ENCODE results near the gene CFTR. TPM values are rescaled to one million over a fixed set of nuclear protein-coding genes. Genes with fewer than 3 reads are reported as not detected.

Gene CFTR
- total RNA-seq, 2 donors from 2014 or later = 251 to 329 TPM

- Histone ChIP-seq H3K27me3 (no peaks in the 10 kb centered on the region), H3K27ac (no peak overlapping the region), H3K4me3 (no peak overlapping the region), H3K9me3 (no peaks in the 10 kb centered on the region), H3K36me3 (replicated peaks in 1 of 2; ENCODE audit: insufficient read depth in 1 of 2, low read depth in 2 of 2) (no peaks in the 10 kb centered on the region), H3K4me1 (no peaks in the 10 kb centered on the region)
- no peak for ATAC-seq
- intact Hi-C loops (cut with DNase I) = no loop called here
- DNase-seq = no peak
- TF ChIP-seq, protein P1, sequence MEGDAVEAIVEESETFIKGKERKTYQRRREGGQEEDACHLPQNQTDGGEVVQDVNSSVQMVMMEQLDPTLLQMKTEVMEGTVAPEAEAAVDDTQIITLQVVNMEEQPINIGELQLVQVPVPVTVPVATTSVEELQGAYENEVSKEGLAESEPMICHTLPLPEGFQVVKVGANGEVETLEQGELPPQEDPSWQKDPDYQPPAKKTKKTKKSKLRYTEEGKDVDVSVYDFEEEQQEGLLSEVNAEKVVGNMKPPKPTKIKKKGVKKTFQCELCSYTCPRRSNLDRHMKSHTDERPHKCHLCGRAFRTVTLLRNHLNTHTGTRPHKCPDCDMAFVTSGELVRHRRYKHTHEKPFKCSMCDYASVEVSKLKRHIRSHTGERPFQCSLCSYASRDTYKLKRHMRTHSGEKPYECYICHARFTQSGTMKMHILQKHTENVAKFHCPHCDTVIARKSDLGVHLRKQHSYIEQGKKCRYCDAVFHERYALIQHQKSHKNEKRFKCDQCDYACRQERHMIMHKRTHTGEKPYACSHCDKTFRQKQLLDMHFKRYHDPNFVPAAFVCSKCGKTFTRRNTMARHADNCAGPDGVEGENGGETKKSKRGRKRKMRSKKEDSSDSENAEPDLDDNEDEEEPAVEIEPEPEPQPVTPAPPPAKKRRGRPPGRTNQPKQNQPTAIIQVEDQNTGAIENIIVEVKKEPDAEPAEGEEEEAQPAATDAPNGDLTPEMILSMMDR (IDR thresholded peaks at IDR 0.05) = no peak
- no peak for TF ChIP-seq POLR2A (IDR thresholded peaks at IDR 0.05)
These were observed 206.0 kb downstream of the CFTR start for GRCh38 chr7:117685795-117686194.

DNA sequence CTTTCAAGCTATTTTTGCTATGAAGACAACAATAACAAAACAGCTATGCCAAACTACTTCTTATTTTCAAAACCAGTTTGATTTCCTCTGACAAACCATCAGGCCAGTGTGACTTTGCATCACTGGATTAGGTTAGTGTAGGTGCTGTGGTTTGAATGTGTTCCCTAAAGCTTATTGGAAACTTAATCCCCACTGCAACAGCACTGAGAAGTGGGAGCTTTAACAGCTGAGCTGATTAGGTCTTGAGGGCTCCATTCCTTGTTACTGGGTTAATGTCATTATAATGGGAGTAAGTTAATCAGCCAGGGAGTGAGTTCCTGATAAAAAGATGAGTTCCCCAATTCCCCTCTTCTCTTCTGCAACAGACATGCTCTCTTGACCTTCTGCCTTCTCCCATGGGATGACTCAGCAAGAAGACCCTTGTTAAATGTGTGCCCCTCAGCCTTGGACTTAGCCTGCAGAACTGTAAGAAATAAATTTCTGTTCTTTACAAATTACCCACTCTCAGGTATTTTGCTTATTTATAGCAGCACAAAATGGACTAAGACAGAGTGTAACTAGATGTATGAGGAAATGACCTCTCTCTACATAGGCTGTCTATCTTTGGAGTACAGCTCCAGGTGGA lies 206.6 kb downstream of the CFTR start:
- Histone ChIP-seq H3K4me3 (no peak overlapping the region), H3K27ac (no peak overlapping the region), H3K27me3 (no peaks in the 10 kb centered on the region), H3K9me3 (no peaks in the 10 kb centered on the region), H3K36me3 (replicated peaks in 1 of 2; ENCODE audit: insufficient read depth in 1 of 2, low read depth in 2 of 2) (no peaks in the 10 kb centered on the region), H3K4me1 (no peaks in the 10 kb centered on the region)
- intact Hi-C loops (cut with DNase I) = no loop called here
- DNase-seq = no peak
- TF ChIP-seq, protein P1 (IDR thresholded peaks at IDR 0.05) = no peak
- no peak for TF ChIP-seq POLR2A (IDR thresholded peaks at IDR 0.05)
- no peak for ATAC-seq

- H3K4me1 ChIP-seq = no peaks in the 10 kb centered on the region
- DNase-seq = no peak
- TF ChIP-seq, protein P1 (IDR thresholded peaks at IDR 0.05) = no peak
- no peak for TF ChIP-seq POLR2A (IDR thresholded peaks at IDR 0.05)
- no peaks in the 10 kb centered on the region for H3K9me3 ChIP-seq
- no peak overlapping the region for H3K27ac ChIP-seq
- ATAC-seq = no peak
- no peak overlapping the region for H3K4me3 ChIP-seq
- H3K27me3 ChIP-seq = no peaks in the 10 kb centered on the region
- 90 to 96% methylated on average over 2 of the region's 2 CpGs for WGBS, 2 donors
- H3K36me3 ChIP-seq (replicated peaks in 1 of 2; ENCODE audit: insufficient read depth in 1 of 2, low read depth in 2 of 2) = no peaks in the 10 kb centered on the region
- intact Hi-C loops (cut with DNase I) = no loop called here
These were observed 208.3 kb downstream of the CFTR start for GRCh38 chr7:117688126-117688525.

- no peaks in the 10 kb centered on the region for H3K9me3 ChIP-seq
- no peak overlapping the region for H3K27ac ChIP-seq
- H3K4me3 ChIP-seq = no peak overlapping the region
- no peaks in the 10 kb centered on the region for H3K36me3 ChIP-seq (replicated peaks in 1 of 2; ENCODE audit: insufficient read depth in 1 of 2, low read depth in 2 of 2)
- H3K4me1 ChIP-seq = no peaks in the 10 kb centered on the region
- DNase-seq (no peak), ATAC-seq (no peak)
- no peaks in the 10 kb centered on the region for H3K27me3 ChIP-seq
- intact Hi-C loops (cut with DNase I) = no loop called here
- TF ChIP-seq, protein P1 (IDR thresholded peaks at IDR 0.05) = no peak
- no peak for TF ChIP-seq POLR2A (IDR thresholded peaks at IDR 0.05)
These were observed 209.6 kb downstream of the CFTR start for GRCh38 chr7:117689406-117689805.

DNA sequence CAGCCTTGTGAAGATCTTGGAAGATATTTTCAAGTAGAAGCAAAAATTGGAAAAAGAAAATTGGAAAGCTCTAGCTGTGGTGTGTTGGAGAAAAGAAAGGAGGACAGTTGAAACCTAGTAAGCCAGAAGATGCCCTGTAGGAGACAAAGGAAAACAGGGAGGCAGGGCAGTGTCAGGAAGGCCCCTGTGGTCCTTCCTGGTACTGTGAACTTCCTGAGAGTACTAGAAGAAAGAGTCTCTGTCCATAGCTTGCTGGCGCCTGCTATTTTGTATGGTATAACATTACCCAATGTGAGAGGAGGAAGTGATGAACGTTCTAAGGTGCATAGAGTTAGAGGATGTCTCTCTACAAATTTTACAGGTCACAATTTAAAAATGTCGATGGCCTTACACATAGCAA lies 210.3 kb downstream of the CFTR start:
- 75 to 88% methylated on average over 3 of the region's 3 CpGs for WGBS, 2 donors
- no peaks in the 10 kb centered on the region for H3K4me1 ChIP-seq

More for the DNA sequence above, 210.3 kb downstream of the CFTR start:
- ATAC-seq (no peak), DNase-seq (no peak)
- Histone ChIP-seq H3K4me3 (no peak overlapping the region), H3K36me3 (replicated peaks in 1 of 2; ENCODE audit: insufficient read depth in 1 of 2, low read depth in 2 of 2) (no peaks in the 10 kb centered on the region), H3K27ac (no peak overlapping the region), H3K27me3 (no peaks in the 10 kb centered on the region), H3K9me3 (no peaks in the 10 kb centered on the region)
- intact Hi-C loops (cut with DNase I) = no loop called here
- no peak for TF ChIP-seq POLR2A (IDR thresholded peaks at IDR 0.05)
- TF ChIP-seq, protein P1 (IDR thresholded peaks at IDR 0.05) = no peak

Data from body of pancreas (tissue), 4 donors.